Measurements from ENCODE around the gene INSYN2A.

GRCh38 chr10:127216274-127216673 lies 19.9 kb upstream of the INSYN2A start:
- TF ChIP-seq CTCF (conservative IDR thresholded peaks at IDR 0.05) (no peak), ZFX (IDR thresholded peaks at IDR 0.05) (no peak)

Data from C4-2B (cell line).